Measurements from ENCODE around the gene STAT4. TPM values are rescaled to one million over a fixed set of nuclear protein-coding genes. Genes with fewer than 3 reads are reported as not detected.

Gene STAT4
- total RNA-seq, 1 experiment from 2014 or later: 0.33 TPM

DNA sequence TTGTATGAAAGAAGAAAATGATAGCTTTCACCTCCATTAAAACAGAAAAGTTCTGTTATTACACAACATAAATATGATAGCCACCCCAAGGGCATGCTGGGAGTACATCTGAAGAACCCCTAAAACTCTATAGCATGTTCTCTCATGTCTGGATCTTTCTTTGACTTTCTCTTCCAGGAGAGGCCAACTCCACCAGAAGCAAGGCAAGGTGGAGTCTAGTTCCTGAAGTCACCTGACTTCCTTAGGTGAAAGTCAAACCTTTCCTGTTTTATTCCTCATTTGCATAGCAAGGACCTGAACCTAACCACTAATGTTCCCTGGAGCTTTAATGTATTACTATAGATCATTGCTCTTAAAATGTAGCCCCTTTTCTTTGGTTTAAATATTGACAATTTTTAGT lies 142.5 kb downstream of the STAT4 start:
- Histone ChIP-seq H3K4me2 (ENCODE audit: insufficient read depth, insufficient read length, low read length) (no peak overlapping the region), H3K14ac (ENCODE audit: insufficient read depth, low read length) (no peak overlapping the region), H2BK120ac (ENCODE audit: low read depth, low read length, poor library complexity, severe bottlenecking) (no peak overlapping the region), H3K79me2 (ENCODE audit: insufficient read depth, low read length) (peaks cover 2% of the 10 kb centered on the region; the same call in 1 of the 2 replicates), H4K91ac (ENCODE audit: insufficient read length, low read depth, low read length) (no peak overlapping the region), H3K79me1 (ENCODE audit: insufficient read depth, low read depth, low read length, poor library complexity, severe bottlenecking) (no peaks in the 10 kb centered on the region), H3K27ac (ENCODE audit: insufficient read length, low read depth, low read length) (no peak overlapping the region), H2BK15ac (ENCODE audit: low read depth, low read length) (no peak overlapping the region), H3K18ac (ENCODE audit: insufficient read length, low read depth, low read length) (no peak overlapping the region), H3K23ac (ENCODE audit: insufficient read length, low read depth, low read length) (no peak overlapping the region), H3K4me1 (ENCODE audit: insufficient read depth, low read length) (no peaks in the 10 kb centered on the region), H4K8ac (replicated peaks; ENCODE audit: insufficient read length, low read depth, low read length) (no peak overlapping the region), H2AK5ac (ENCODE audit: insufficient read length, low read length) (no peak overlapping the region), H3K56ac (ENCODE audit: insufficient read length, low read depth, low read length) (no peak overlapping the region), H2BK5ac (ENCODE audit: insufficient read length, low read length) (no peak overlapping the region), H4K20me1 (ENCODE audit: control insufficient read depth, insufficient read depth, insufficient read length) (no peaks in the 10 kb centered on the region), H2BK12ac (ENCODE audit: insufficient read length, low read depth, low read length) (no peak overlapping the region), H3K9ac (ENCODE audit: extremely low read depth, insufficient read length, low read length) (no peak overlapping the region), H3K23me2 (ENCODE audit: insufficient read length, low read depth, low read length, poor library complexity, severe bottlenecking) (peaks cover under 1% of the 10 kb centered on the region), H4K5ac (ENCODE audit: insufficient read length, low read depth, low read length) (no peak overlapping the region), H2BK20ac (ENCODE audit: low read depth, low read length, poor library complexity, severe bottlenecking) (no peak overlapping the region), H3T11ph (ENCODE audit: low read length) (no peak overlapping the region), H3K27me3 (ENCODE audit: insufficient read depth, low read length) (no peaks in the 10 kb centered on the region), H3K4ac (ENCODE audit: low read depth, low read length) (no peak overlapping the region), H2AFZ (ENCODE audit: low read length) (no peak overlapping the region), H3K9me3 (ENCODE audit: control insufficient read depth, low read depth, low read length) (no peaks in the 10 kb centered on the region)
- TF ChIP-seq, protein P1, sequence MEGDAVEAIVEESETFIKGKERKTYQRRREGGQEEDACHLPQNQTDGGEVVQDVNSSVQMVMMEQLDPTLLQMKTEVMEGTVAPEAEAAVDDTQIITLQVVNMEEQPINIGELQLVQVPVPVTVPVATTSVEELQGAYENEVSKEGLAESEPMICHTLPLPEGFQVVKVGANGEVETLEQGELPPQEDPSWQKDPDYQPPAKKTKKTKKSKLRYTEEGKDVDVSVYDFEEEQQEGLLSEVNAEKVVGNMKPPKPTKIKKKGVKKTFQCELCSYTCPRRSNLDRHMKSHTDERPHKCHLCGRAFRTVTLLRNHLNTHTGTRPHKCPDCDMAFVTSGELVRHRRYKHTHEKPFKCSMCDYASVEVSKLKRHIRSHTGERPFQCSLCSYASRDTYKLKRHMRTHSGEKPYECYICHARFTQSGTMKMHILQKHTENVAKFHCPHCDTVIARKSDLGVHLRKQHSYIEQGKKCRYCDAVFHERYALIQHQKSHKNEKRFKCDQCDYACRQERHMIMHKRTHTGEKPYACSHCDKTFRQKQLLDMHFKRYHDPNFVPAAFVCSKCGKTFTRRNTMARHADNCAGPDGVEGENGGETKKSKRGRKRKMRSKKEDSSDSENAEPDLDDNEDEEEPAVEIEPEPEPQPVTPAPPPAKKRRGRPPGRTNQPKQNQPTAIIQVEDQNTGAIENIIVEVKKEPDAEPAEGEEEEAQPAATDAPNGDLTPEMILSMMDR (conservative IDR thresholded peaks at IDR 0.05): no peak
- Mint-ChIP-seq H3K9me3 (no peaks in the 10 kb centered on the region; a peak in 1 of 5 replicates), H3K27ac (no peak overlapping the region), H3K27me3 (ENCODE audit: low read depth) (no peaks in the 10 kb centered on the region), H3K36me3 (ENCODE audit: insufficient read depth in 1 of 3, low read depth in 3 of 3) (peaks cover 26 to 69% (median 53%) of the 10 kb centered on the region in 3 experiments), H3K4me1 (no peaks in the 10 kb centered on the region), H3K4me3 (no peak overlapping the region)
- DNase-seq: no peak
